HepG2 (cell line): ENCODE data around the gene TMEM240. TPM values are rescaled to one million over a fixed set of nuclear protein-coding genes. Genes with fewer than 3 reads are reported as not detected.
A peak's percentile ranks its signal among the peaks of the same experiment; 100 is the strongest.

ENCODE experiments used
- FOXA3 ChIP-seq: IDR thresholded peaks from 2 replicates; pipeline ENCODE4 v1.6.1; 2016; ENCODE audit warnings: missing genetic modification reagents, missing compliant biosample characterization
- FOXK2 ChIP-seq: fragments of 450-650 bp; IDR thresholded peaks from 2 replicates; pipeline ENCODE4 v1.6.1; 2016
- HDAC2 ChIP-seq: sonication (generic); formaldehyde crosslinking; IDR thresholded peaks from 2 replicates; pipeline ENCODE4 v1.4.0; 2020; ENCODE audit warnings: missing genetic modification reagents
- KLF6 ChIP-seq: IDR thresholded peaks from 2 replicates; pipeline ENCODE4 v1.8.0; 2016; ENCODE audit warnings: missing biosample characterization, missing genetic modification reagents
- NR2C2 ChIP-seq: sonication (generic); formaldehyde crosslinking; IDR thresholded peaks from 2 replicates; pipeline ENCODE4 v1.4.0; 2020; ENCODE audit warnings: missing genetic modification reagents, mild to moderate bottlenecking, moderate library complexity, borderline replicate concordance
- SAP130 ChIP-seq: IDR thresholded peaks from 2 replicates; pipeline ENCODE4 v1.6.1; 2016; ENCODE audit warnings: low read depth
- SOX5 ChIP-seq: IDR thresholded peaks from 2 replicates; pipeline ENCODE4 v1.6.1; 2016; ENCODE audit warnings: borderline replicate concordance
- TFE3 ChIP-seq: IDR thresholded peaks from 2 replicates; pipeline ENCODE4 v1.6.1; 2016
- USF2 ChIP-seq, 2 experiments: sonication (generic) in 1 of 2; formaldehyde crosslinking in 1 of 2; IDR thresholded peaks; 2 replicates each; pipeline versions ENCODE4 v1.5.1 to v1.6.1; 2011 to 2020; ENCODE audit warnings: borderline replicate concordance in 1 of 2, low read depth in 1 of 2, low read length in 1 of 2, mild to moderate bottlenecking in 1 of 2, missing genetic modification reagents in 1 of 2, moderate library complexity in 1 of 2
- ZFX ChIP-seq: sonication (generic); formaldehyde crosslinking; IDR thresholded peaks from 2 replicates; pipeline ENCODE4 v1.4.0; 2020; ENCODE audit warnings: mild to moderate bottlenecking, low read depth, missing genetic modification reagents, moderate library complexity
- ZNF580 ChIP-seq: IDR thresholded peaks from 2 replicates; pipeline ENCODE4 v1.6.1; 2016; ENCODE audit warnings: low read depth, borderline replicate concordance
- polyA plus RNA-seq, 8 experiments: library from polyadenylated mRNA; depleted of rRNA in 3 of 8; stranded (reverse) in 7 of 8; unstranded in 1 of 8; fragments of >200 nt; fragmentation: Illumina TruSeq in 4 of 8; extraction: Trizol in 4 of 8; gene quantifications; 2 replicates each; pipeline versions ENCODE4 v1.2.1 to v1.2.3, GENCODE V29; 2011 to 2016; ENCODE audit warnings: low read depth in 4 of 8, missing spikeins in 1 of 8, mixed read lengths in 1 of 8; ENCODE audit not compliant: insufficient read depth in 1 of 8
- total RNA-seq, 5 experiments: library from RNA; depleted of rRNA; stranded (reverse); fragments of >200 nt; fragmentation: Illumina TruSeq; extraction: Trizol; gene quantifications; 2 replicates each; pipeline ENCODE4 v1.2.3, GENCODE V29; 2016; ENCODE audit warnings: low read depth in 1 of 5

Gene TMEM240
- total and polyA plus RNA-seq, 2 of the 13 experiments (the other 11 are each of a cell fraction or from before 2014, with no cell fraction given): 0.17 TPM; not detected in 1

GRCh38 chr1:1504777-1505365 lies 35.6 kb downstream of the TMEM240 start (continued):
- TF ChIP-seq USF2 (IDR thresholded peaks at IDR 0.05; ENCODE audit: low read depth, low read length) (peak; percentile 73), USF2 (CRISPR knock-in tag; IDR thresholded peaks at IDR 0.05; ENCODE audit: borderline replicate concordance) (peak; percentile 90; the same call in 1 of the 2 replicates), ZFX (CRISPR knock-in tag) (peak; percentile 51; the same call in 1 of the 2 replicates), KLF6 (CRISPR knock-in tag) (peak; percentile 18; the same call in 1 of the 2 replicates), NR2C2 (CRISPR knock-in tag) (peak; percentile 33; the same call in 1 of the 2 replicates), SOX5 (peak; percentile 66; the same call in 1 of the 2 replicates), FOXA3 (peak; percentile 26; the same call in 1 of the 2 replicates), HDAC2 (peak; percentile 33), TFE3 (CRISPR knock-in tag) (peak; percentile 79), FOXK2 (0 out of 2 replicates have a peak, but pooled peaks have one; percentile 15), ZNF580 (CRISPR knock-in tag) (0 out of 2 replicates have a peak, but pooled peaks have one; percentile 45), SAP130 (peak; percentile 63)
